Stimulated activated CD4-positive, alpha-beta T cell treated with anti-CD3 and anti-CD28 coated beads, Interleukin-4, amount 100 ng/mL, for 24 hours (primary cell): ENCODE data around the gene SOX5.
"Not testable (repeated sequence)": the region's sequence is repeated elsewhere in the genome, so short reads cannot be mapped to it uniquely, and the experiment has no call there.

Experiments
- DNase-seq: peaks from one replicate; pipeline ENCODE4 v3.0.0-alpha.2; 2020

Gene SOX5

DNA sequence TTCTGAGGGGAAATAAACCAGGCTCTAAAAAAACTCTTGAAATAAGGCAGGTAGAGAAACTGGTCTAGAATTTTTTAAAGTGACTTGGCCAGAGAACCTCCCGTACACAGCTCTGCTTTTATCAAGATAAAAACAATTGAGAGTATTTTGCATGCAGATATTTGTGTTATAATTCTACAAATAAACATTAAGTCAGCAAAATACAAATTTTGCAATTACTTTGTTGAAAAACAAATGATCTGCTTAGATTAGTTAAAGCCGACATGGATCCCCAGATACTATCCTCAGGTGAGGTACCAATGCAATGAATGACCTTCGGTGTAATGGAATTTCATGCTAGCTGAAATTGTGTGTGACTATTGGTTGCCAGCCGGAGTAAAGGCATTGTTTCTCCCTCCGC is 197.2 kb downstream of the SOX5 start:
- no peak for DNase-seq

GRCh38 chr12:23751641-23752040 is 197.8 kb downstream of the SOX5 start:
- DNase-seq = no peak

GRCh38 chr12:23750923-23751322 is 198.5 kb downstream of the SOX5 start:
- DNase-seq = no peak

DNA sequence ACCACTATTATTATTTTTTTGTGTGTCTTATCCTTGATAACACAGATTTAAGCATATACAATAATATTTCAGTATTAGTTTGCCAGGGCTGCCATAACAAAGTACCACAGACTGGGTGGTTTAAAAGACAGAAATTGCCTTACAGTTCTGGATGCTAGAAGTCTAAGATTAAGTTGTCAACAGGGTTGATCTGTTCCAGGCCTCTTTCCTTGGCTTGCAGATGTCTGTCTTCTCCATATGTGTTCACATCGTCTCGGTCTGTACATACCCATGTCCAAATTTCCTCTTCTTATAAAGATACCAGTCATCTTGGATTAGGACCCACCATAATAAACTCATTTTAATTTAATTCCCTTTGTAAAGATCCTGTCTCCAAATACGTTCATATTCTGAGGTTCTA is 204.8 kb downstream of the SOX5 start:
- DNase-seq = no peak

GRCh38 chr12:23742574-23742973 is 206.9 kb downstream of the SOX5 start:
- DNase-seq = no peak

- DNase-seq = no peak
Measured at GRCh38 chr12:23731493-23731892, 218.0 kb downstream of the SOX5 start.

DNA sequence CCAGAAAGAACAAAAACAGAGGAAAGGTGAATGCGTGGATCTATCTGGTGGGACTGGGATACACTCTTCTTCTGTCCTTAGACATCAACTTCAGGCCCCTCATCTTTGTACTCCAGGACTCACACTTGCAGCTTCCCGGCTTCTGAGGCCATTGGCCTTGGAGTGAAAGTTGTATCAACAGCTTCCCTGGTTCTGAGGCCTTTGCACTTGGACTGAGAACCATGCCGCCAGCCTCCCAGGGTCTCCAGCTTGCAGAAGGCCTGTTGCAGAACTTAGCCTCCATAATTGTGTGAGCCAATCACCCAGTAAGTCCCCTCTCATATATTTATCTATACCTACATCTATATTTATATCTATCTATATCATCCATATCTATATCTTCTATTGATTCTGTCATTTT is 218.4 kb downstream of the SOX5 start:
- no peak for DNase-seq

- no peak for DNase-seq
Measured at GRCh38 chr12:23729359-23729758, 220.1 kb downstream of the SOX5 start.

DNA sequence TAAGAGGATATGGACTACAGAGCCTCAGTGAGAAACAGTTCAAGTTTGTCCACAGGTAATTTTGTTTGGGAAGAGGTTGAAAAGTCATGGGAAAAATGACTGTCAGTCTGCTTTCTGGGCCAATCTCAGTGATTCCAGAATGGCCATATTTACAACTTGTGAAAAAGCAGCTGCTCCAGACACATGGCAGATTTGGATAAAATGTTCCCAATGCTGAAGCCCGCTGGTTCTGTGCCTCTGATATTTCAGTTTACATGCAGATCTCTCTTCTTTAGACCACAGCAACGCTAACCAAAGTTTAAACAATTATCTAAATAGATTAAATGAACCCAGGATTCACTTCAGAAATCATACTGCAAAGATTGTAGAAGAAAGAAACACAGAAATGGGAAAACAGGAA is 222.8 kb downstream of the SOX5 start:
- DNase-seq = no peak

DNA sequence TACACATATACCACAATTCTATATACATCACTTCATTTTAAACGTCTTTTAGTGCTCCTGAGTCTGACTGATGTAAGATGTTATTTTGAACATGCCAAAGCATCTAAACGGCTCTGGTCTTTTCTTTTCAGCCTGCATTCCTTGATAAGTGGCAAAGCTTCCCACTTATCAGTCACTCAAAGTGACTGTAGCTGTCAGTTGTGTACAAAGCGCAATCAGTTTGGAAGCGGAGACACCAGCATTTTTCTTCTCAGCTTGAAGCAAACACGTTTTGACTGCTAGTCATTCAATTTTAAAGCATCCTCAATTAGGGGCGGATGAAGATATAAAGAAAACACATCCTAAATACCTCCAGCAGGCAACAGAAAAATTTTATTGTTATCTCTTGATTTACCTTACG is 226.8 kb downstream of the SOX5 start:
- no peak for DNase-seq

DNA sequence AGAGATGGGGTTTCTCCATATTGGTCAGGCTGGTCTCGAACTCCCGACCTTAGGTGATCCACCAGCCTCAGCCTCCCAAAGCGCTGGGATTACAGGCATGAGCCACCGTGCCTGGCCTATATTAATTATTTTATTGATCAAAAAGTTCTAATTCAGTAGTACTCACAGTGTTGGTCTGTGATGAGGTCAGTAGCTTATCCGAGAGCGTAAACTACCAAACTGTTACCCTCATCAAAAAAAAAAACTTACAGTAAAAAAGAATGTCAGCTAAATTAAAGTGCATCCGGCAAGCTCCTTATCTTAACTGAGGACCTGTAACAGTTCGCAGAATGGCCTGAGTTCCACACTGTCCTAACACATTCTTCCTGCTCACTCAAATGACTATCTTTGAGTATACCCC is 228.2 kb downstream of the SOX5 start:
- no peak for DNase-seq

- no peak for DNase-seq
Measured at GRCh38 chr12:23719493-23719892, 230.0 kb downstream of the SOX5 start.

- not testable (repeated sequence) for DNase-seq
Measured at GRCh38 chr12:23710361-23710760, 239.1 kb downstream of the SOX5 start.

GRCh38 chr12:23708185-23708837 is 241.2 kb downstream of the SOX5 start:
- DNase-seq = no peak

DNA sequence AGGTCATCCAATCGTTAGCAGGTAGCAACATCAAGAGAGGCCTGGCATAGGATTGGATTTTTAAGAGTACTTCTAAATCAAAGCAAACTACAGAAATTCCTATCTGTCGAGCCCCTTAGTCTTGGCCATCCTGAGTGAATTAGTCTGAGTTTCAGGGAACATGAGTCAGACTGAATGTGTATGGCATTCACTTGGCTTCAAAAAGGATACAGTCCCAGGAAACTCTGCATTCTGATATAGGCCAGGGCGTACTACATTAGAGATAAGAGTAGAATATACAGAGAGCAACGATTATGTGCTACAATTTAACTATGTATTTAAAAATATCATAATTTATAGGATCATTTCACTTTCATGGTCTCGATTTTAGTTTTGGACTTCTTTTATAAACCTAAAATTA is 242.2 kb downstream of the SOX5 start:
- DNase-seq = no peak

DNA sequence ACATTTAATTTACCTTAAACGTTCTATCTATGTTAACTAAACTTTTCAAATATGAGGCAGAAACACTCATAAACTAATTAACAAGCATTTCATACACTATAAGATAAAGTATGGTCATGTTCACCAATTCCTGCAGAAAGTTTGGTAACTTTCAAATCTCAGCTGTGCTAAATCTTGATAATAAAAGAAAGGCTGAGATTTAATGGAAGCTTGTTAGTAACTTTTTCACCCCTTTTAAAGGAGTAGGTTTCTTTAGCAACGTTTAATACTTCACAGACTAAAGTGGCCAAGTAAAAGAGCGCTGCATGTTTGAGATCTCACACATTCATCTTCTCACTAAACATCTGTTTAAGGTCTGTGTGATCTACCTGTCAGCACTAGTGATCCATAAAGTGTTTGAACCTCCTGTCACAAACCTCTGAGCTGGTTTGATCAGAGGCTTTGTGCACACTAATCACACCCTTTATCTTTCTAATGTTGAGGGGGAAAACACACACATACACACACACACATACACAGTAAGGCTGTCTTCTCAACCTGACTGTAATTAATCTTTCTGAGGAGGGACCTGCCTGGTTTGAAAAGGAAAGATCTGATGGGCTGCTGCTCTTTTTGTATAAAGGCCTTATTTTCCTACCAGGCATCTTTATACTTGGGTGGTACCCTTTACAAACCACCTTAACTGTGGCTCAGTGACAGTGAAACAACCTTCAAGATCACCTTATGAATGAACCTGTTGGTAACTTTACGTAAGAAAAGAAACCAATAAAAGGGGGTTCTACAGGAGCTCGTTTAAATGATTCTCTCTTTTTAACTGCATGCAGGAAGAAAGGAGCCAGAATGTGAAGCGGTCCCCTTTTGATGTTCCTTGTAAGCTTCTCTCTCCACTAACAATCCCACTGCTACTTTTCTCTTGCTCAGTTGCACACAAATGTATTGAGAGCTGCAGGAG is 244.2 kb downstream of the SOX5 start:
- no peak for DNase-seq

GRCh38 chr12:23703051-23703450 is 246.4 kb downstream of the SOX5 start:
- no peak for DNase-seq

- DNase-seq = no peak
Measured at GRCh38 chr12:23699031-23699430, 250.4 kb downstream of the SOX5 start.

DNA sequence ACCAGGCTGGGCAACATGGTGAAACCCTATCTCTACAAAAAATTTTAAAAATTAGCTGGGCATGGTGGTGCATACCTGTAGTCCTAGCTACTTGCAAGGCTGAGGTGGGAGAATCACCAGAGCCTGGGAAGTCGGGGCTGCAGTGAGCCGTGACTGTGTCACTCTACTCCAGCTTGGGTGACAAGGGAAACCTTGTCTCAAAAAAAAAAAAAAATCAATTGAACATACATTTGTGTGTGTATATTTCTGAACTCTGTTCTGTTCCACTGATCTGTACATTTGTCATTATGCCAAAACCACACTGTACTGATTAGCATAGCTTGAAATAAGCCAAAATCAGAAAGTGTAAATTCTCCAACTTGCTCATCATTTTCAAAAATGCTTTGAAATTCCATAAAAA is 254.6 kb downstream of the SOX5 start:
- no peak for DNase-seq

GRCh38 chr12:23694307-23694706 is 255.2 kb downstream of the SOX5 start:
- DNase-seq = no peak

- no peak for DNase-seq
Measured at GRCh38 chr12:23687947-23688346, 261.5 kb downstream of the SOX5 start.

DNA sequence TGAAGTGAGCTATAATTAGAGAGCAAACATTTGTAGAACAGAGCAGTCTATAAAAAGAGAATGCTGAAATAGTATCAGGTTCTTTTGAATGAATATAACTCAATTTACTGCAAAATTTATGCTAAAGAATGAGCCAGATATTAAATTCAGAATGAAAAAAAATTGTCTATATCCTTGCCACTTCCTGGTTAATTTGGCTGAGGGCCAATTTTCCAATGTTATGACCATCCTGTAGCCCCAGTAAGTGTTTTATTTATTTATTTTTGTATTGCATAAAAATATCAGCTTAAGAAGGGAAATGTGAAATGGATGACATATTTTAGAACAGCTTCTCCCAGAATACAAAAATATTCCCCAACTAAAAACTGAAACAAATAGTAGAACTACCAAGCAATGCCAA is 263.4 kb downstream of the SOX5 start:
- no peak for DNase-seq

- no peak for DNase-seq
Measured at GRCh38 chr12:23684121-23684520, 265.3 kb downstream of the SOX5 start.

DNA sequence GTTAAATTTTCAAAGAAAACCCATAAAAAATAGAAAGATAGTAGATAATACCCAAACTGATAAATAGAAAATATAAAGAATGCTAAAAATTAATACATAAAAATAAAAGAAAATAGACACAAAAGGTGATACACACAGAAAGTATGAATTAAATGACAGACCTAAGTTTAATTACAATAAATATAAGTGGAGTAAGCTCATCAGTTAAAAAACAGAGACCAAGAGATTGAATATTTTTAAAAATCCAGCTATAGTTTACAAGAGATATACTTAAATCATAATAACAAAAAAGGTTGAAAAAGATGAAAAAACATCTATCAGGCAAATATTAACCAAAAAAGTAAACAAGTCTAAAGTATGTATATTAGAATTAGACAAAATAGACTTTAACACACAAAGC is 268.2 kb downstream of the SOX5 start:
- DNase-seq = no peak
